Measurements from ENCODE around the gene CDH11. TPM values are rescaled to one million over a fixed set of nuclear protein-coding genes. Genes with fewer than 3 reads are reported as not detected.

CDH11 gene
- total and polyA plus RNA-seq, 9 of the 15 experiments (the other 6 are each of a cell fraction or from before 2014, with no cell fraction given) = 0.18 TPM; not detected in 8

- TF ChIP-seq IRF1 (CRISPR knock-in tag; IDR thresholded peaks at IDR 0.05; ENCODE audit: borderline replicate concordance) = no peak
- no peak for TF ChIP-seq PML (IDR thresholded peaks at IDR 0.05; ENCODE audit: low read length)
- no peak for TF ChIP-seq MIER1 (IDR thresholded peaks at IDR 0.05; ENCODE audit: low read depth)
- TF ChIP-seq SRSF1 (IDR thresholded peaks at IDR 0.05; ENCODE audit: low read depth, low read length) = no peak
- TF ChIP-seq ZNF232 (CRISPR knock-in tag; IDR thresholded peaks at IDR 0.05) = no peak
- no peak for TF ChIP-seq BMI1 (IDR thresholded peaks at IDR 0.05; ENCODE audit: low read length)
- no peak for TF ChIP-seq CC2D1A (IDR thresholded peaks at IDR 0.05)
- no peak for TF ChIP-seq SIN3B (IDR thresholded peaks at IDR 0.05; ENCODE audit: low read depth)
- no peak for DNase-seq (ENCODE audit: extremely low read depth in 1 of 4, low spot score in 3 of 4)
- Histone ChIP-seq H4K20me1 (replicated peaks; ENCODE audit: control insufficient read depth, insufficient read depth, low read length) (no peaks in the 10 kb centered on the region), H3K4me2 (ENCODE audit: insufficient read depth, low read length) (no peak overlapping the region), H3K36me3 (ENCODE audit: control insufficient read depth, insufficient read depth, low read length) (no peaks in the 10 kb centered on the region), H2AFZ (ENCODE audit: low read depth, low read length) (no peak overlapping the region), H3K9ac (ENCODE audit: insufficient read depth in 1 of 2, low read depth in 2 of 2, low read length in 2 of 2) (no peak overlapping the region), H3K4me3 (no peak overlapping the region), H3K4me1 (replicated peaks in 1 of 2; ENCODE audit: control insufficient read depth in 2 of 2, insufficient read depth in 2 of 2, low read length in 2 of 2) (no peaks in the 10 kb centered on the region; a peak in 1 of 5 replicates), H3K27ac (ENCODE audit: extremely low read depth, low read depth, low read length) (no peak overlapping the region), H3K9me1 (ENCODE audit: control insufficient read depth, insufficient read depth, low read length) (no peaks in the 10 kb centered on the region), H3K79me2 (ENCODE audit: control insufficient read depth, insufficient read depth, low read length) (no peaks in the 10 kb centered on the region), H3K27me3 (ENCODE audit: control insufficient read depth in 2 of 2, insufficient read depth in 2 of 2, low read length in 2 of 2) (no peaks in the 10 kb centered on the region), H3K9me3 (replicated peaks; ENCODE audit: control insufficient read depth, insufficient read depth, low read depth, low read length) (no peaks in the 10 kb centered on the region)
- no peak for ATAC-seq
- WGBS (ENCODE audit: insufficient coverage, low coverage, missing lambda C conversion rate) = 4% methylated on average over 2 of the region's 2 CpGs
- FAIRE-seq = no peak
- BruUV-seq (replicated peaks) = no TSS peak
- ChIA-PET CTCF (ENCODE audit: low intra/inter-chr PET ratio) (no interaction called here), POLR2A (no interaction called here)
- intact Hi-C loops (cut with micrococcal nuclease) = no loop called here
- in situ Hi-C loops (cut with MboI) = no loop called here
Measured at GRCh38 chr16:65124596-65124995, 2.7 kb upstream of the CDH11 start.

Data from K562 (cell line).